ENCODE measurements around the gene DDX39B.

Gene DDX39B

DNA sequence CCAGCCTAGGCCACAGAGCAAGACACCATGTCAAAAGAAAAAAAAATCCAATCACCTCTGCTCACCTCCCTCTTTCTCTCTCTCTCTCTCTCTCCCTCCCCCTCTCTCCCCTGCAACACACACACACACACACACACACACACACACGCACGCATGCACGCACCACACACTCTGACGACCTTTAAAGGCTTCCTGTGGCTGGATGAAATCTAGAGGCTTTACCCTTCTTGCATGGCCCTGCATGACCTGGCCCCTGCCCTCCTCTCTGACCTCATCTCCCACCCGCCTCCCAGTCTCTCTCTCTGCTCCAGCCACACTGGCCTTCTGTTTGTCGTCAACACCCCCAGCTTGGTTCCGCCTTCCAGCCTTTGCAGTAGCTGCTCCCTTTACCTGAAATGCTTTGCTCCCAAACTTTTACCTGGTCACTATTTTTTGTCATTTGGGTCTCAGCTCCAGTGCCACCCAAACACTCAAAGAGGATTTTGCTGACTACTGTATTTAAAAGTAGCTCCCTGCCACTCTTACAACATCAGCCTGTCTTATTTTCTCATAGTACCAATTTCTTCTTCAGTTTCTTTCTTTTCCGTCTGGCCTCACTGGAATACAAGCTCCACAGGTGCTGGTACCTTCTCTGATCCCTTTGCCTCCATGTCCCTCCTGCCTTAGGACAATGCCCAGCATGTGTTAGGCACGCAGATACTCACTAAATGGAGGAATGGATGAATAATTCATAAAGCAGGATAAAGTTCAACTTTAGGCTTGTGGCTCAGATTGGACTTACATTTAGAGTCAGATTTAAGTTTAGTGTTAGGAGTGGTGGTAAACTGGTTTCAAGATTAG lies 25.9 kb upstream of the DDX39B start:
- H3K4me3 ChIP-seq (ENCODE audit: low read length), result no peak overlapping the region
- TF ChIP-seq, protein P1, sequence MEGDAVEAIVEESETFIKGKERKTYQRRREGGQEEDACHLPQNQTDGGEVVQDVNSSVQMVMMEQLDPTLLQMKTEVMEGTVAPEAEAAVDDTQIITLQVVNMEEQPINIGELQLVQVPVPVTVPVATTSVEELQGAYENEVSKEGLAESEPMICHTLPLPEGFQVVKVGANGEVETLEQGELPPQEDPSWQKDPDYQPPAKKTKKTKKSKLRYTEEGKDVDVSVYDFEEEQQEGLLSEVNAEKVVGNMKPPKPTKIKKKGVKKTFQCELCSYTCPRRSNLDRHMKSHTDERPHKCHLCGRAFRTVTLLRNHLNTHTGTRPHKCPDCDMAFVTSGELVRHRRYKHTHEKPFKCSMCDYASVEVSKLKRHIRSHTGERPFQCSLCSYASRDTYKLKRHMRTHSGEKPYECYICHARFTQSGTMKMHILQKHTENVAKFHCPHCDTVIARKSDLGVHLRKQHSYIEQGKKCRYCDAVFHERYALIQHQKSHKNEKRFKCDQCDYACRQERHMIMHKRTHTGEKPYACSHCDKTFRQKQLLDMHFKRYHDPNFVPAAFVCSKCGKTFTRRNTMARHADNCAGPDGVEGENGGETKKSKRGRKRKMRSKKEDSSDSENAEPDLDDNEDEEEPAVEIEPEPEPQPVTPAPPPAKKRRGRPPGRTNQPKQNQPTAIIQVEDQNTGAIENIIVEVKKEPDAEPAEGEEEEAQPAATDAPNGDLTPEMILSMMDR (conservative IDR thresholded peaks at IDR 0.05; ENCODE audit: low read depth, low read length), result no peak

DNA sequence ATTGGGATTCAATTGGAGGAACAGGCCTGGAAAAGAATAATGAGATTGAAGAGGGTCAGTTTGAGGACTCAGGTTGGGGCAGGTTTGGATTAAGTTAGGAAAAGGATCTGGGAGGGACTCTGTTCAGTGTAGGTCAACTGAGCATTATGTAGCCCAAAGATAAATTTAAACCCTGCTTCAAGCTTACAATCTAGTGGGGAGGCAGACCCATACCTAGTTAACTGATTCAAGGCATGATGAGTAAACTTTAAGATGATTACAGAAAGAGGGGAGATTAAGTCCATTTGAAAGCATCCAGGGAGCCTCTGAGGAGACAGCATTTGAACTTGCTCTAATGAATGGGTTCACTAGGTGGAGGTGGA lies 18.9 kb upstream of the DDX39B start:
- H3K4me3 ChIP-seq (ENCODE audit: low read length), result no peak overlapping the region
- TF ChIP-seq, protein P1 (conservative IDR thresholded peaks at IDR 0.05; ENCODE audit: low read depth, low read length), result no peak
- DNase-seq (ENCODE audit: low read depth), result no peak

More for the DNA sequence above, 25.9 kb upstream of the DDX39B start:
- no peak for DNase-seq (ENCODE audit: low read depth)

DNA sequence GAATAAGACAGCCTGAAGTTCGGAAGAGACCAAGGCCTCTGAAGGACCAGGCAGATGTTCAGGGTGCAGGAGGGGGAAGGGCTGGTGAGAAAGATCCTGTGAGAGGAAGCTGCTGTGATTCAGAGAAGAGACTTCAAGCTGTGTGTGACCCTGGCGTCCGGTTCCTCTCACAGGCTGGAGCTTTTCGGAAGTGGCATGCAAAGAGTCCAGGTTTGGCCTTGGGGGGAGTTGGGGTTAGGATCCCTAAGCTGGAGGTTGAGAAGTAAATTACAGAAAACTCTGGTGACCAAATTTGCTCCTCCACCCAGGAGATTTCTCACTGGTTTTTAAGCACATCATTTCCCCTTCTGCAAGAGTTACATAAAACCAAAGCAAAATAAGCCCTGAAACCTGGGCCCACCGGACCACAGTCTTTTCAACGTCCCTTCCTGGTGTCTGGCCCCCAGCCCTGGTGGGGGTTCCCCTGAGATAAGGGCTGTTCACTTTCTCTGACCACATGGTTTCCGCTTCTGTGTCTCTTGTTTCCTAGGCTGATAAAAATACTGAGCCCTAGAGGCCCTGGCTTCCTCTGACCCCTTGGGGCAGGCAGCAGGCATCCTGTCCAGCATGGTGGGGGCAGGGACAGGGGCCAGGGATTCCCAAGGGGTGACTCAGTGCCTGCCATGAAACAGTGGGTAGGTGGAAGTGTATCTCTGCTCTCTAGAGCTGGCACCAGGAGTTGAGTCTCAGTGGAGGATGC lies 18.3 kb upstream of the DDX39B start:
- TF ChIP-seq, protein P1 (conservative IDR thresholded peaks at IDR 0.05; ENCODE audit: low read depth, low read length), result no peak
- H3K4me3 ChIP-seq (ENCODE audit: low read length), result no peak overlapping the region
- no peak for DNase-seq (ENCODE audit: low read depth)

DNA sequence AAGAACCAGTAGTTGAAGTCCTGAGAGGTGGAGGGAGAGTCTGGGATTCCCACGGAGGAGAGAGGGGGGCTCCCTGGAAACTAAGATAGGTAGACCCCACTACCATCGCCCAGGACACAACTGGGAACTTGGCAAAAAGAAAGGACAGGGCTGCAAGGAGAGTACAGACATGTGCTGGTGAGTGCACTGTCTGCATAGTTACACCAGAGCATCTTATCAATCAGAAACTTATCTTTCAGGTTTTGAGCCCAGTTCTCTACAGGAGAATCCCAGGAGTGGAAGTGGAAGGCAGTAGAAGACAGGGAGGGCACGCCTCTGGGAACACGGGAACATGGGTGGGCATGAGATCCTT lies 17.8 kb upstream of the DDX39B start:
- H3K4me3 ChIP-seq (ENCODE audit: low read length), result no peak overlapping the region
- no peak for DNase-seq (ENCODE audit: low read depth)
- TF ChIP-seq, protein P1 (conservative IDR thresholded peaks at IDR 0.05; ENCODE audit: low read depth, low read length), result no peak

DNA sequence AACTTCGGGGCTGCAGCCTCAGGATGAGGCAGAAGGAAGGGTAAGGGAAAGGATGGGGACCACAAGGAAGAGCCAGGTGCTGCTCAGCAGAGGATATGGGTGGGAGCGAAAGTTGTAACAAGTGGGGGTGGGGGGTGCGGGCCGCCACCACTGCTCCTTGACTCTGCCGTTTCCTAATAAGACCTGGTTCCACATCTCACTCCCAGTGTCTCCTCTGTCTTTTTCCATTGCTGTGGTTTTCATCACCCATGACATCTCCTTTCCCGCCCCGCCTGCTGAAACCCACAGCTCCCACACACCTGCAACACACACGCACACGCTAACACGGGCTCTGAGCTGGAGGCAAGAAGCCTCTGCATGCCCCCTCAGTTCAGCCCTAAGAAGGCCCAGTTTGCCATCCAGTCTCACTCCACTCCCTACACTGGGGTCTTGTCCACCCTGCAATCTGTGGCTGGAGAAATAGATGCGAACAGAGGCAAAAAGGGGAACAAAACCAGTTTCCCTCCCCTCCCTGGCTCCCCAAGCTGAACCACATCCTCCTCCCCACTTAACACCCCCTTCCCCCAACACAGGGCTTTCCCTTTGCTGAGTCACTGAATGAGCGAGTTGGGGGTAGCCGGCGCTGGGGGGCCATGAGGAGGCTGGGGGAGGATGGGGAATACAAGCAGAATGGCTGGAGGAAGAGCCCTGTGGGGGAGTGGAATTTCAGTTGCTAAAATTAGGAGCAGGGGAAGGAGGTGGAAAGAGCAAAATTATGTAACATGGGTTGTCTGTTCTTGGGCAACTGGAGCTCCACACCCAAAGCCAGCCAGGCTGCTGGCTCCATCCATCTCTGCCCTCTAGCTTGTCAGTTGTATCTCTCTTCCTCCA lies 17.1 kb upstream of the DDX39B start:
- no peak overlapping the region for H3K4me3 ChIP-seq (ENCODE audit: low read length)
- DNase-seq (ENCODE audit: low read depth), result no peak
- TF ChIP-seq, protein P1 (conservative IDR thresholded peaks at IDR 0.05; ENCODE audit: low read depth, low read length), result no peak

DNA sequence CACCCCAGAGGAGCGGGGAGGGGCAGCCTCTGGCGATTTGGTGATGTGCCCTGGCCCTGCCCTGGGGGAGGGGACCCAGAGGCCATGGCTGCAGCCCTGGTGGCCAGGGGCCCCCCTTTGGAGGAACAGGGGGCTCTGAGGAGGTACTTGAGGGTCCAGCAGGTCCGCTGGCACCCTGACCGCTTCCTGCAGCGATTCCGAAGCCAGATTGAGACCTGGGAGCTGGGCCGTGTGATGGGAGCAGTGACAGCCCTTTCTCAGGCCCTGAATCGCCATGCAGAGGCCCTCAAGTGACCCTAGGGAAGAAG lies 16.5 kb upstream of the DDX39B start:
- TF ChIP-seq, protein P1 (conservative IDR thresholded peaks at IDR 0.05; ENCODE audit: low read depth, low read length), result no peak
- DNase-seq (ENCODE audit: low read depth), result no peak
- H3K4me3 ChIP-seq (ENCODE audit: low read length), result no peak overlapping the region
